HL-60/S4 (cell line): Measurements from ENCODE around the gene SPEN.
"Not testable (repeated sequence)": the region's sequence is repeated elsewhere in the genome, so short reads cannot be mapped to it uniquely, and the experiment has no call there.

ENCODE experiments used
- in situ Hi-C: fragments of 300-500 bp; cut with MboI; formaldehyde crosslinking; loops from 2 replicates; pipeline ENCODE4 v1.14.3; 2022; ENCODE audit warnings: low sequenced_read_pairs

Gene SPEN

GRCh38 chr1:15833842-15834405, 13.6 kb upstream of the SPEN start:
- in situ Hi-C loops: no loop called here

GRCh38 chr1:15834406-15835204, 12.9 kb upstream of the SPEN start:
- in situ Hi-C loops: no loop called here

GRCh38 chr1:15835205-15835740, 12.2 kb upstream of the SPEN start:
- in situ Hi-C loops: no loop called here

GRCh38 chr1:15835741-15836510, 11.6 kb upstream of the SPEN start:
- in situ Hi-C loops: no loop called here

GRCh38 chr1:15836511-15836771, 11.1 kb upstream of the SPEN start:
- in situ Hi-C loops: not testable (repeated sequence)

GRCh38 chr1:15836772-15837669, 10.5 kb upstream of the SPEN start:
- in situ Hi-C loops: no loop called here

GRCh38 chr1:15837931-15838330, 9.6 kb upstream of the SPEN start:
- in situ Hi-C loops: no loop called here

GRCh38 chr1:15838721-15839120, 8.8 kb upstream of the SPEN start:
- in situ Hi-C loops: no loop called here

- in situ Hi-C loops: no loop called here
These were observed 3.5 kb upstream of the SPEN start for GRCh38 chr1:15843826-15844572.

GRCh38 chr1:15846056-15846455, 1.5 kb upstream of the SPEN start:
- in situ Hi-C loops: not testable (repeated sequence)

GRCh38 chr1:15847893-15848142, 311 bp downstream of the SPEN start:
- in situ Hi-C loops: no loop called here

GRCh38 chr1:15848143-15848928, 829 bp downstream of the SPEN start:
- in situ Hi-C loops: no loop called here

- in situ Hi-C loops: no loop called here
These were observed 1.6 kb downstream of the SPEN start for GRCh38 chr1:15848929-15849774.

GRCh38 chr1:15849775-15850324, 2.3 kb downstream of the SPEN start:
- in situ Hi-C loops: no loop called here

GRCh38 chr1:15850471-15851001, 3.0 kb downstream of the SPEN start:
- in situ Hi-C loops: no loop called here

- in situ Hi-C loops: no loop called here
These were observed 3.9 kb downstream of the SPEN start for GRCh38 chr1:15851210-15852035.

GRCh38 chr1:15852036-15852827, 4.7 kb downstream of the SPEN start:
- in situ Hi-C loops: no loop called here
